GM18508 (cell line): ENCODE results near the gene ARHGEF28.

ENCODE experiments used
- ATAC-seq: cut with Tn5 transposase; IDR thresholded peaks from one replicate; pipeline ENCODE4 v1.9.1; 2021; ENCODE audit warnings: moderate number of reproducible peaks; ENCODE audit not compliant: insufficient read depth, unreplicated experiment

The ARHGEF28 gene

GRCh38 chr5:73808911-73809310, 182.9 kb downstream of the ARHGEF28 start:
- ATAC-seq, result no peak

- no peak for ATAC-seq
These were observed 184.4 kb downstream of the ARHGEF28 start for GRCh38 chr5:73810429-73810828.

- ATAC-seq, result no peak
These were observed 186.5 kb downstream of the ARHGEF28 start for GRCh38 chr5:73812457-73812856.

GRCh38 chr5:73812962-73813588, 187.1 kb downstream of the ARHGEF28 start:
- ATAC-seq, result no peak

GRCh38 chr5:73814233-73814846, 188.3 kb downstream of the ARHGEF28 start:
- no peak for ATAC-seq

GRCh38 chr5:73815631-73816030, 189.6 kb downstream of the ARHGEF28 start:
- ATAC-seq, result no peak

GRCh38 chr5:73816656-73817420, 190.8 kb downstream of the ARHGEF28 start:
- no peak for ATAC-seq

GRCh38 chr5:73818357-73818756, 192.4 kb downstream of the ARHGEF28 start:
- no peak for ATAC-seq

GRCh38 chr5:73820326-73820725, 194.3 kb downstream of the ARHGEF28 start:
- no peak for ATAC-seq

- no peak for ATAC-seq
These were observed 195.0 kb downstream of the ARHGEF28 start for GRCh38 chr5:73821003-73821402.

GRCh38 chr5:73822278-73822988, 196.4 kb downstream of the ARHGEF28 start:
- no peak for ATAC-seq

- no peak for ATAC-seq
These were observed 197.0 kb downstream of the ARHGEF28 start for GRCh38 chr5:73822989-73823339.

GRCh38 chr5:73823508-73823925, 197.5 kb downstream of the ARHGEF28 start:
- no peak for ATAC-seq

- no peak for ATAC-seq
These were observed 199.2 kb downstream of the ARHGEF28 start for GRCh38 chr5:73825199-73825598.

GRCh38 chr5:73825736-73826135, 199.7 kb downstream of the ARHGEF28 start:
- ATAC-seq, result no peak

GRCh38 chr5:73826301-73827105, 200.5 kb downstream of the ARHGEF28 start:
- no peak for ATAC-seq

- ATAC-seq, result no peak
These were observed 201.1 kb downstream of the ARHGEF28 start for GRCh38 chr5:73827106-73827450.

- ATAC-seq, result no peak
These were observed 202.5 kb downstream of the ARHGEF28 start for GRCh38 chr5:73828465-73828864.

- ATAC-seq, result no peak
These were observed 204.7 kb downstream of the ARHGEF28 start for GRCh38 chr5:73830646-73831045.

- no peak for ATAC-seq
These were observed 205.1 kb downstream of the ARHGEF28 start for GRCh38 chr5:73831066-73831465.
